ENCODE data around the gene PSMD3. TPM values are rescaled to one million over a fixed set of nuclear protein-coding genes. Genes with fewer than 3 reads are reported as not detected.

PSMD3 gene
- total RNA-seq, 1 donor from 2014 or later = 116 TPM

GRCh38 chr17:40014375-40014980 is 33.9 kb downstream of the PSMD3 start:
- no peak overlapping the region for H3K4me3 Mint-ChIP-seq
- no peaks in the 10 kb centered on the region for H3K36me3 Mint-ChIP-seq
- peaks cover 16% of the 10 kb centered on the region for H3K4me1 Mint-ChIP-seq (ENCODE audit: unreplicated experiment)
- H3K27ac Mint-ChIP-seq = no peak overlapping the region
- DNase-seq (ENCODE audit: extremely low spot score, unreplicated experiment) = no peak
- no peak for TF ChIP-seq CTCF (conservative IDR thresholded peaks at IDR 0.05)
- no peaks in the 10 kb centered on the region for H3K9me3 Mint-ChIP-seq
- H3K27me3 Mint-ChIP-seq = peaks cover 4% of the 10 kb centered on the region

GRCh38 chr17:40015005-40015997 is 34.7 kb downstream of the PSMD3 start, which contains the start of gene CSF3:
Gene CSF3 (plus strand): TSS chr17:40015440. CDS start chr17:40015475, 35 bp downstream.
- H3K27ac Mint-ChIP-seq = no peak within 1 kb of the TSS
- no peaks in the 10 kb centered on the region for H3K36me3 Mint-ChIP-seq
- H3K9me3 Mint-ChIP-seq = no peaks in the 10 kb centered on the region
- no peak for TF ChIP-seq CTCF (conservative IDR thresholded peaks at IDR 0.05)
- no peak within 1 kb of the TSS for H3K4me3 Mint-ChIP-seq
- no peak for DNase-seq (ENCODE audit: extremely low spot score, unreplicated experiment)
- H3K4me1 Mint-ChIP-seq (ENCODE audit: unreplicated experiment) = peaks cover 16% of the 10 kb centered on the region
- peaks cover 4% of the 10 kb centered on the region for H3K27me3 Mint-ChIP-seq

GRCh38 chr17:40015998-40016985 is 35.7 kb downstream of the PSMD3 start:
- no peak for DNase-seq (ENCODE audit: extremely low spot score, unreplicated experiment)
- Mint-ChIP-seq H3K9me3 (no peaks in the 10 kb centered on the region), H3K4me3 (no peak overlapping the region), H3K27ac (no peak overlapping the region), H3K36me3 (peaks cover 2% of the 10 kb centered on the region), H3K27me3 (peaks cover 4% of the 10 kb centered on the region), H3K4me1 (ENCODE audit: unreplicated experiment) (peaks cover 16% of the 10 kb centered on the region)
- no peak for TF ChIP-seq CTCF (conservative IDR thresholded peaks at IDR 0.05)

GRCh38 chr17:40017422-40018080 is 36.9 kb downstream of the PSMD3 start:
- H3K9me3 Mint-ChIP-seq = no peaks in the 10 kb centered on the region
- peaks cover 4% of the 10 kb centered on the region for H3K36me3 Mint-ChIP-seq
- peaks cover 4% of the 10 kb centered on the region for H3K27me3 Mint-ChIP-seq
- H3K27ac Mint-ChIP-seq = no peak overlapping the region
- H3K4me1 Mint-ChIP-seq (ENCODE audit: unreplicated experiment) = peaks cover 16% of the 10 kb centered on the region
- no peak overlapping the region for H3K4me3 Mint-ChIP-seq
- DNase-seq (ENCODE audit: extremely low spot score, unreplicated experiment) = no peak
- TF ChIP-seq CTCF (conservative IDR thresholded peaks at IDR 0.05) = no peak

Data from type B pancreatic cell (in vitro differentiated cells).